Testis (tissue), 3 donors: ENCODE data around the gene ASCC1. TPM values are rescaled to one million over a fixed set of nuclear protein-coding genes. Genes with fewer than 3 reads are reported as not detected.

Source experiments
- DNase-seq: peaks from one replicate; pipeline ENCODE4 v3.0.0-alpha.2; 2019
- H3K27ac ChIP-seq, 2 donors: fragments of 200-600 bp; sonication (generic); one replicate each; pipeline ENCODE4 v1.5.1; 2019
- H3K27me3 ChIP-seq: fragments of 200-600 bp; sonication (generic); one replicate; pipeline ENCODE4 v1.5.1; 2019
- H3K36me3 ChIP-seq: fragments of 200-600 bp; sonication (generic); one replicate; pipeline ENCODE4 v1.5.1; 2017; ENCODE audit warnings: low read depth; ENCODE audit errors: missing control alignments
- H3K4me1 ChIP-seq: fragments of 200-600 bp; sonication (generic); one replicate; pipeline ENCODE4 v1.5.1; 2019
- H3K4me3 ChIP-seq, 2 donors: fragments of 200-600 bp; sonication (generic); one replicate each; pipeline ENCODE4 v1.5.1; 2017 to 2019
- H3K9me3 ChIP-seq: fragments of 200-600 bp; sonication (generic); one replicate; pipeline ENCODE4 v1.5.1; 2017
- POLR2A ChIP-seq: fragments of 450-650 bp; IDR thresholded peaks from one replicate; pipeline ENCODE4 v1.6.1; 2017; ENCODE audit warnings: antibody characterized with exemption, mild to moderate bottlenecking, moderate library complexity
- WGBS, 2 donors: methylation state at CpG; one replicate each; pipeline ENCODE4 v1.1.5; 2018; 5-methylcytosine and 5-hydroxymethylcytosine counted together
- intact Hi-C: fragments of 100-400 bp; cut with DNase I; formaldehyde crosslinking; loops from one replicate; pipeline ENCODE4 v1.15.1; 2023; ENCODE audit warnings: low total_unique reads
- polyA plus RNA-seq: library from polyadenylated mRNA; stranded (reverse); fragments of 350-450 nt; fragmentation: Illumina TruSeq; extraction: RNeasy Lipid Tissue Mini Kit (QIAGEN cat#74804); gene quantifications from one replicate; pipeline ENCODE4 v1.2.3, GENCODE V29; 2014; ENCODE audit warnings: low read depth, low replicate concordance; ENCODE audit not compliant: insufficient read depth
- total RNA-seq, 2 donors: library from RNA; depleted of rRNA; stranded (reverse); fragments of >200 nt; gene quantifications; one replicate each; pipeline ENCODE4 v1.2.3, GENCODE V29; 2016
- TF ChIP-seq, protein P1 (sequence below), 3 experiments: fragments of 450-650 bp in 2 of 3; fragments of 200-600 bp in 1 of 3; sonication (generic) in 1 of 3; IDR thresholded peaks; one replicate each; pipeline ENCODE4 v1.5.1; 2016 to 2019; ENCODE audit warnings: antibody characterized with exemption in 3 of 3, mild to moderate bottlenecking in 2 of 3, moderate library complexity in 1 of 3

ASCC1 gene
- total and polyA plus RNA-seq, 3 donors from 2014 or later = 47.4 to 58.3 (median 48.8) TPM

DNA sequence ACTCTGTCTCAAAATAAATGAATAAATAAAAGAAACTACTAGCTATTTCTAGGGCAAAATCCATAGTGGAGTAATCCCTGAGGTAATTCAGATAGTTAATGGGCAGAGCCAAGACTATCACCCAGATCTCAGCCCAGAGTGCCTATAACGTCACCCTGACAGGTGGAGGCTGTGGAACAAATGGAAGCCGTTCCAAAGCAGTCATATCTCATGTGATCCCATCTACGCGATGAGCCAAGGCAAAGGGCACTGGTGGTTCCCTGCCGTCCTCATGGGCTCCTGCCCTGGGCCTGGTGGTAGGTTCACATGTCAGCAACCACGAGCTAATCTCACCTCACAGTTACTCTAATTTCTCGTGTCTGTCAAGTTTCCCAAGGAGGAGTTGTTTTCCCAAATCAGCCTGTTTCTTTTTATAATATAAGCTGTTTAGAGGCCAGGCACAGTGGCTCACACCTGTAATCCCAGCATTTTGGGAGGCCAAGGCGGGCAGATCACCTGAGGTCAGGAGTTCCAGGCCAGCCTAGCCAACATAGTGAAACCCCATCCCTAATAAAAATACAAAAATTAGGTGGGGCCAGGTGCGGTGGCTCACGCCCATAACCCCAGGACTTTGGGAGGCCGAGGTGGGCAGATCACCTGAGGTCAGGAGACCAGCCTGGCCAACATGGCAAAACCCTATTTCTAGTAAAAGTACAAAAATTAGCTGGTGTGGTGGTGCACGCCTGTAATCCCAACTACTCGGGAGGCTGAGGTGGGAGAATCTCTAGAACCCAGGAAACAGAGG lies 22.5 kb upstream of the ASCC1 start:
- no peaks in the 10 kb centered on the region for H3K9me3 ChIP-seq
- peaks cover 18% of the 10 kb centered on the region for H3K4me1 ChIP-seq
- H3K36me3 ChIP-seq = no peaks in the 10 kb centered on the region
- H3K4me3 ChIP-seq = no peak overlapping the region
- 87 to 92% methylated on average over 13 of the region's 13 CpGs for WGBS, 2 donors
- intact Hi-C loops = no loop called here
- no peak overlapping the region for H3K27ac ChIP-seq
- no peak for TF ChIP-seq POLR2A
- TF ChIP-seq, protein P1, sequence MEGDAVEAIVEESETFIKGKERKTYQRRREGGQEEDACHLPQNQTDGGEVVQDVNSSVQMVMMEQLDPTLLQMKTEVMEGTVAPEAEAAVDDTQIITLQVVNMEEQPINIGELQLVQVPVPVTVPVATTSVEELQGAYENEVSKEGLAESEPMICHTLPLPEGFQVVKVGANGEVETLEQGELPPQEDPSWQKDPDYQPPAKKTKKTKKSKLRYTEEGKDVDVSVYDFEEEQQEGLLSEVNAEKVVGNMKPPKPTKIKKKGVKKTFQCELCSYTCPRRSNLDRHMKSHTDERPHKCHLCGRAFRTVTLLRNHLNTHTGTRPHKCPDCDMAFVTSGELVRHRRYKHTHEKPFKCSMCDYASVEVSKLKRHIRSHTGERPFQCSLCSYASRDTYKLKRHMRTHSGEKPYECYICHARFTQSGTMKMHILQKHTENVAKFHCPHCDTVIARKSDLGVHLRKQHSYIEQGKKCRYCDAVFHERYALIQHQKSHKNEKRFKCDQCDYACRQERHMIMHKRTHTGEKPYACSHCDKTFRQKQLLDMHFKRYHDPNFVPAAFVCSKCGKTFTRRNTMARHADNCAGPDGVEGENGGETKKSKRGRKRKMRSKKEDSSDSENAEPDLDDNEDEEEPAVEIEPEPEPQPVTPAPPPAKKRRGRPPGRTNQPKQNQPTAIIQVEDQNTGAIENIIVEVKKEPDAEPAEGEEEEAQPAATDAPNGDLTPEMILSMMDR (IDR thresholded peaks at IDR 0.05) = no peak
- H3K27me3 ChIP-seq = no peaks in the 10 kb centered on the region
- no peak for DNase-seq

DNA sequence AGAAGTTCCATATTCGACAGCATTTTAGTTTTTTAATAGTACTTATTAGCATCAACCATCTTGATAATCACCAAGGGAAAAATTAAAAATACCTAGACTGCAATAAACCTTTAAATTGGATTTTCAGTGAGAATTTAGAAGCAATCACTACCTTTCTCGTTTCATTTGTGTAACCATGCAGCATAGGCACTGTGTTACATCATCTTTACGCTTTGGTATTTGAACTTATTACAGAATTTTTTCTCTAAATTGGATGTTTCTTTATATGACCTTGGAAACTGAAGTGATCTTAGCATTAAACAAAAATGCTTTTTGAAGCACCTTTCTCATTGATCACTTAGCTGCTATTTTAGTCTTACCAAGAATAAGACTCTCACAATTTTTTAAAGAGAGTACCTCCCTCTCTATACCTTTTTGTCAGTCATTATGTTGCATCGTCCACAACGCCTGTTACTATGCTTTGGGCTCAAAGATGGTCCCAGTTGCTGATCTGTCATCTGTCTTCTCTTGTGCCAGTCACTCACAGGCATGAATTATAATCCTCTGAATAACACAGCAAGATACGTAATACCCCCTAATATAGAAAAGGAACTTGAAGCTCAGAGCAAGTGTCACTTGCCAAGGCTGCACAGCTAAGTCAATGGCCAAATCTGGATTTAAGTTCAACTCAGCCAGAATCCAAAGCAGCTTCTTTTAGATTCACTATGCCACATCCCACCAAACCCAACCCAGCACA lies 19.6 kb upstream of the ASCC1 start:
- TF ChIP-seq, protein P1 (IDR thresholded peaks at IDR 0.05) = no peak
- TF ChIP-seq POLR2A = no peak
- 87 to 90% methylated on average over 6 of the region's 6 CpGs for WGBS, 2 donors
- intact Hi-C loops = no loop called here
- no peaks in the 10 kb centered on the region for H3K27me3 ChIP-seq
- H3K9me3 ChIP-seq = no peaks in the 10 kb centered on the region
- H3K4me1 ChIP-seq = no peaks in the 10 kb centered on the region
- no peaks in the 10 kb centered on the region for H3K36me3 ChIP-seq
- H3K4me3 ChIP-seq = no peak overlapping the region
- no peak for DNase-seq
- no peak overlapping the region for H3K27ac ChIP-seq

GRCh38 chr10:72234560-72235095 lies 18.6 kb upstream of the ASCC1 start:
- Histone ChIP-seq H3K4me3 (no peak overlapping the region), H3K27me3 (no peaks in the 10 kb centered on the region), H3K27ac (no peak overlapping the region), H3K9me3 (no peaks in the 10 kb centered on the region), H3K36me3 (no peaks in the 10 kb centered on the region), H3K4me1 (peaks cover 6% of the 10 kb centered on the region)
- intact Hi-C loops = no loop called here
- no peak for DNase-seq
- WGBS, 2 donors = 82 to 84% methylated on average over 6 of the region's 6 CpGs
- TF ChIP-seq, protein P1 (IDR thresholded peaks at IDR 0.05) = no peak
- TF ChIP-seq POLR2A = no peak

DNA sequence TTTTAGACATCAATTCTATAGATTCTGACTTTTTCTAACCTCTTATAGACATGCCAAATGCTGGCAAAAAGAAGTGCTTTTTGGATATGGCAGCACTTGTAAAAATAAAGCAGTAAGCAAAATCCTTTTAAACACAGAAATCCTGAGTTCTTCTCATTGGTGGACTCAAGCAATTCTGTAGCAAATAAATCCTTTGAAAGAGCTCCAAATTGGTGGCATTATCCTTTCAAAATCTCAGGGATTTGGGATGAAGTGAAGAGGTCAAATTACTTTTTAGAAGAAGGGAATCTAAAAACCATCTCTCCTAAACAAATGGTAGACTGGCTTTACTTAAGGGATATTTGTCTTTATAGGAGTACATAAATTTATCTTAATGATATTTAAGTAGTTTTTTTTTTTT lies 17.5 kb upstream of the ASCC1 start:
- Histone ChIP-seq H3K36me3 (no peaks in the 10 kb centered on the region), H3K27ac (no peak overlapping the region)
- no peak for DNase-seq

More for the DNA sequence above, 17.5 kb upstream of the ASCC1 start:
- H3K27me3 ChIP-seq = no peaks in the 10 kb centered on the region
- H3K4me1 ChIP-seq = peaks cover 6% of the 10 kb centered on the region
- intact Hi-C loops = no loop called here
- no peak overlapping the region for H3K4me3 ChIP-seq
- no peaks in the 10 kb centered on the region for H3K9me3 ChIP-seq
- TF ChIP-seq POLR2A = no peak
